ENCODE measurements around the gene VILL. TPM values are rescaled to one million over a fixed set of nuclear protein-coding genes. Genes with fewer than 3 reads are reported as not detected.
"Not testable (repeated sequence)": the region's sequence is repeated elsewhere in the genome, so short reads cannot be mapped to it uniquely, and the experiment has no call there.

VILL gene
- total and polyA plus RNA-seq, 10 of the 15 experiments (the other 5 are each of a cell fraction or from before 2014, with no cell fraction given) = 0.15 to 5.4 (median 2.1) TPM; not detected in 1

DNA sequence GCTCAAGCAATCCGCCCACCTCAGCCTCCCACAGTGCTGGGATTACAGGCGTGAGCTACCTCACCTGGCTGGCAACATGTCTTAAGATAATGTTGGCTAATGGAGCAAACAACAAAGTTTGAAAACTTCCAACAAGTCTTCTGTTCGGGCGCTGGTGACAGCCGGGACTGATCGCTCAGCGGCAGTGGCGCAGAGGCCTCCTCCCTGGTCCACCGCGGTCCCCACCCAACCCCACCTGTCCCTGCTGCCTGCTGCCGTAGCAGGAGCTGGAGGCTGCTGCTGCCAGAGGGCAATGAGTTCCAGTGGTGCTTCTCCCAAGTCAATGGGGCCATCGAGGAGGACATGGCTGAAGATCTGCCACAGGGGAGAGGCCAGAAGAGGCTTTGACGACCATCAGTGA is 60.5 kb downstream of the VILL start:
- no peaks in the 10 kb centered on the region for H3K9me3 ChIP-seq (replicated peaks; ENCODE audit: control insufficient read depth, insufficient read depth, low read length)
- FAIRE-seq (no peak), ATAC-seq (no peak), DNase-seq (ENCODE audit: low read depth, low spot score) (no peak)
- H4K20me1 ChIP-seq (ENCODE audit: control insufficient read depth, insufficient read depth) = no peaks in the 10 kb centered on the region
- intact Hi-C loops (cut with micrococcal nuclease; ENCODE audit: unreplicated experiment) (no loop called here), in situ Hi-C loops (cut with MboI) (no loop called here)
- H2AFZ ChIP-seq (ENCODE audit: control insufficient read depth, low read depth, low read length) = no peak overlapping the region
- TF ChIP-seq ESRRA (IDR thresholded peaks at IDR 0.05; ENCODE audit: low read length) = no peak
- TF ChIP-seq CHD1 (IDR thresholded peaks at IDR 0.05; ENCODE audit: low read depth, low read length) = no peak
- ChIA-PET POLR2A (interaction anchor here (0.6 kb wide), 1 partner anchor 446 kb away, joined by 3 read pairs; no protein-coding TSS in a partner anchor), RAD21 (ENCODE audit: unreplicated experiment) (no interaction called here), CTCF (no interaction called here), SMC1A (ENCODE audit: uncharacterized antibody, unreplicated experiment) (no interaction called here)
- H3K4me2 ChIP-seq (ENCODE audit: control insufficient read depth, insufficient read depth) = no peak overlapping the region
- no peaks in the 10 kb centered on the region for H3K79me2 ChIP-seq (ENCODE audit: control insufficient read depth, insufficient read depth, low read length)
- no peaks in the 10 kb centered on the region for H3K36me3 ChIP-seq (ENCODE audit: control insufficient read depth in 2 of 2, insufficient read depth in 2 of 2, low read length in 1 of 2)
- WGBS (ENCODE audit: insufficient coverage, insufficient replicate concordance, low lambda C conversion rate, missing lambda C conversion rate) = 72% methylated on average over 13 of the region's 13 CpGs
- no peak overlapping the region for H3K4me3 ChIP-seq
- H3K27ac ChIP-seq (ENCODE audit: control insufficient read depth, insufficient read depth) = no peak overlapping the region
- BruUV-seq (replicated peaks) = no TSS peak
- H3K4me1 ChIP-seq (ENCODE audit: control insufficient read depth, insufficient read depth, low read length) = no peaks in the 10 kb centered on the region
- H3K9ac ChIP-seq (ENCODE audit: control insufficient read depth, insufficient read depth, low read length) = no peak overlapping the region
- no peaks in the 10 kb centered on the region; a peak in 1 of 4 replicates for H3K27me3 ChIP-seq (replicated peaks in 1 of 2; ENCODE audit: control insufficient read depth in 2 of 2, insufficient read depth in 2 of 2, low read length in 1 of 2)

DNA sequence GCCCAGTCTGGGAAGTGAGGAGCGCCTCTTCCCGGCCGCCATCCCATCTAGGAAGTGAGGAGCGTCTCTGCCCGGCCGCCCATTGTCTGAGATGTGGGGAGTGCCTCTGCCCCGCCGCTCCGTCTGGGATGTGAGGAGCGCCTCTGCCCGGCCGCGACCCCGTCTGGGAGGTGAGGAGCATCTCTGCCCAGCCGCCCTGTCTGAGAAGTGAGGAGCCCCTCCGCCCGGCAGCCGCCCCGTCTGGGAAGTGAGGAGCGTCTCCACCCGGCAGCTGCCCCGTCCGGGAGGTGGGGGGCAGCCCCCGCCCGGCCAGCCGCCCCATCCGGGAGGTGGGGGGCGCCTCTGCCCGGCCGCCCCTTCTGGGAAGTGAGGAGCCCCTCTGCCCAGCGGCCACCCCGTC is 62.7 kb downstream of the VILL start:
- CTCF ChIA-PET; DNase-seq (ENCODE audit: low read depth, low spot score); BruUV-seq (replicated peaks); H3K4me1 ChIP-seq (ENCODE audit: control insufficient read depth, insufficient read depth, low read length); H3K79me2 ChIP-seq (ENCODE audit: control insufficient read depth, insufficient read depth, low read length); POLR2A ChIA-PET; H3K4me2 ChIP-seq (ENCODE audit: control insufficient read depth, insufficient read depth); SMC1A ChIA-PET (ENCODE audit: uncharacterized antibody, unreplicated experiment); in situ Hi-C loops (cut with MboI); H3K9ac ChIP-seq (ENCODE audit: control insufficient read depth, insufficient read depth, low read length); H3K36me3 ChIP-seq (ENCODE audit: control insufficient read depth in 2 of 2, insufficient read depth in 2 of 2, low read length in 1 of 2); intact Hi-C loops (cut with micrococcal nuclease; ENCODE audit: unreplicated experiment); H3K9me3 ChIP-seq (replicated peaks; ENCODE audit: control insufficient read depth, insufficient read depth, low read length); H3K4me3 ChIP-seq; RAD21 ChIA-PET (ENCODE audit: unreplicated experiment); H4K20me1 ChIP-seq (ENCODE audit: control insufficient read depth, insufficient read depth); H3K27me3 ChIP-seq (replicated peaks in 1 of 2; ENCODE audit: control insufficient read depth in 2 of 2, insufficient read depth in 2 of 2, low read length in 1 of 2); ATAC-seq; H2AFZ ChIP-seq (ENCODE audit: control insufficient read depth, low read depth, low read length); H3K27ac ChIP-seq (ENCODE audit: control insufficient read depth, insufficient read depth); FAIRE-seq: not testable (repeated sequence)
- 55% methylated on average over 11 of the region's 32 CpGs for WGBS (ENCODE audit: insufficient coverage, insufficient replicate concordance, low lambda C conversion rate, missing lambda C conversion rate)

GRCh38 chr3:38053813-38054498 is 63.4 kb downstream of the VILL start:
- intact Hi-C loops (cut with micrococcal nuclease; ENCODE audit: unreplicated experiment); H3K4me2 ChIP-seq (ENCODE audit: control insufficient read depth, insufficient read depth); H2AFZ ChIP-seq (ENCODE audit: control insufficient read depth, low read depth, low read length); H3K4me1 ChIP-seq (ENCODE audit: control insufficient read depth, insufficient read depth, low read length); H3K27ac ChIP-seq (ENCODE audit: control insufficient read depth, insufficient read depth); H4K20me1 ChIP-seq (ENCODE audit: control insufficient read depth, insufficient read depth); H3K9ac ChIP-seq (ENCODE audit: control insufficient read depth, insufficient read depth, low read length); H3K4me3 ChIP-seq; in situ Hi-C loops (cut with MboI); FAIRE-seq; RAD21 ChIA-PET (ENCODE audit: unreplicated experiment); H3K36me3 ChIP-seq (ENCODE audit: control insufficient read depth in 2 of 2, insufficient read depth in 2 of 2, low read length in 1 of 2); H3K79me2 ChIP-seq (ENCODE audit: control insufficient read depth, insufficient read depth, low read length); ATAC-seq; H3K9me3 ChIP-seq (replicated peaks; ENCODE audit: control insufficient read depth, insufficient read depth, low read length); BruUV-seq (replicated peaks); SMC1A ChIA-PET (ENCODE audit: uncharacterized antibody, unreplicated experiment); POLR2A ChIA-PET; DNase-seq (ENCODE audit: low read depth, low spot score); CTCF ChIA-PET; H3K27me3 ChIP-seq (replicated peaks in 1 of 2; ENCODE audit: control insufficient read depth in 2 of 2, insufficient read depth in 2 of 2, low read length in 1 of 2): not testable (repeated sequence)
- 79% methylated on average over 6 of the region's 9 CpGs for WGBS (ENCODE audit: insufficient coverage, insufficient replicate concordance, low lambda C conversion rate, missing lambda C conversion rate)
